SHP77 treated with DMSO at 0.1 percent for 48 hours (cell line): ENCODE data around the gene TOMM6.

ENCODE experiments used
- DNase-seq: peaks from one replicate; lab custom pipeline; 2025; lab: John Stamatoyannopoulos, UW

The TOMM6 gene

GRCh38 chr6:41824571-41825569, 37.4 kb downstream of the TOMM6 start:
- no peak for DNase-seq

GRCh38 chr6:41826343-41827022, 39.0 kb downstream of the TOMM6 start:
- no peak for DNase-seq

- DNase-seq, result no peak
Measured at GRCh38 chr6:41832263-41832662, 44.8 kb downstream of the TOMM6 start.

GRCh38 chr6:41836022-41836659, 48.6 kb downstream of the TOMM6 start:
- DNase-seq, result no peak

GRCh38 chr6:41836660-41837052, 49.2 kb downstream of the TOMM6 start:
- DNase-seq, result no peak
